Activated T-cell treated with anti-CD3 and anti-CD28 coated beads, Interleukin-2, amount 50 U/mL, for 72 hours (primary cell): ENCODE data around the gene STK32C. TPM values are rescaled to one million over a fixed set of nuclear protein-coding genes. Genes with fewer than 3 reads are reported as not detected.

Experiments used
- ATAC-seq, 2 donors: fragments of 150-1000 bp; cut with Tn5 transposase; replicated peaks in 1 of 2; 2 replicates each; pipeline ENCODE4 v1.10.0; 2021; ENCODE audit warnings: moderate library complexity in 2 of 2, mild to moderate bottlenecking in 1 of 2
- DNase-seq, 2 donors: peaks; one replicate each; pipeline ENCODE4 v3.0.0; 2021 to 2022; ENCODE audit warnings: mixed read lengths in 1 of 2
- H3K27ac Mint-ChIP-seq: one replicate; pipeline ENCODE4 v1.8.0; 2022; ENCODE audit warnings: mild to moderate bottlenecking, moderate library complexity, mixed read lengths
- H3K27me3 Mint-ChIP-seq: one replicate; pipeline ENCODE4 v1.8.0; 2022; ENCODE audit warnings: low read depth, mixed read lengths
- H3K36me3 Mint-ChIP-seq, 2 donors: one replicate each; pipeline ENCODE4 v1.8.0; 2022; ENCODE audit warnings: mixed read lengths in 2 of 2, mild to moderate bottlenecking in 1 of 2; ENCODE audit not compliant: insufficient read depth in 2 of 2
- H3K4me1 Mint-ChIP-seq: one replicate; pipeline ENCODE4 v1.8.0; 2022; ENCODE audit warnings: low read depth, mixed read lengths
- H3K4me3 Mint-ChIP-seq, 2 donors: one replicate each; pipeline ENCODE4 v1.8.0; 2022; ENCODE audit warnings: mild to moderate bottlenecking in 2 of 2, mixed read lengths in 2 of 2, moderate library complexity in 2 of 2
- H3K9me3 Mint-ChIP-seq, 2 donors: one replicate each; pipeline ENCODE4 v1.8.0; 2022; ENCODE audit warnings: mixed read lengths in 2 of 2
- total RNA-seq, 2 donors: library from RNA; stranded (reverse); gene quantifications; one replicate each; pipeline ENCODE4 v1.2.3, GENCODE V29; 2022

The STK32C gene
- total RNA-seq, 2 donors from 2014 or later = 17.2 to 22.7 TPM

- no peaks in the 10 kb centered on the region for H3K27me3 Mint-ChIP-seq
- H3K9me3 Mint-ChIP-seq = no peaks in the 10 kb centered on the region
- H3K4me1 Mint-ChIP-seq = no peaks in the 10 kb centered on the region
- H3K27ac Mint-ChIP-seq = no peak overlapping the region
- no peak for DNase-seq
- H3K4me3 Mint-ChIP-seq = no peak overlapping the region
- ATAC-seq = no peak
- no peaks in the 10 kb centered on the region for H3K36me3 Mint-ChIP-seq
These were observed 17.1 kb downstream of the STK32C start for GRCh38 chr10:132290631-132291030.

- Mint-ChIP-seq H3K9me3 (no peaks in the 10 kb centered on the region), H3K27ac (no peak overlapping the region), H3K4me1 (no peaks in the 10 kb centered on the region), H3K27me3 (no peaks in the 10 kb centered on the region), H3K4me3 (no peak overlapping the region), H3K36me3 (no peaks in the 10 kb centered on the region)
- no peak for DNase-seq
- ATAC-seq = no peak
These were observed 18.3 kb downstream of the STK32C start for GRCh38 chr10:132289439-132289838.

GRCh38 chr10:132283604-132284382 lies 24.0 kb downstream of the STK32C start:
- peaks cover 0 to 3% of the 10 kb centered on the region in 2 donors for H3K9me3 Mint-ChIP-seq
- no peaks in the 10 kb centered on the region for H3K27me3 Mint-ChIP-seq
- no peak overlapping the region for H3K4me3 Mint-ChIP-seq
- H3K4me1 Mint-ChIP-seq = peaks cover 6% of the 10 kb centered on the region
- DNase-seq (no peak), ATAC-seq (no peak)
- H3K27ac Mint-ChIP-seq = no peak overlapping the region
- peaks cover 0 to 1% of the 10 kb centered on the region in 2 donors for H3K36me3 Mint-ChIP-seq

- no peak overlapping the region for H3K27ac Mint-ChIP-seq
- H3K4me1 Mint-ChIP-seq = peaks cover 6% of the 10 kb centered on the region
- H3K27me3 Mint-ChIP-seq = no peaks in the 10 kb centered on the region
- ATAC-seq (no peak), DNase-seq (no peak)
- no peak overlapping the region for H3K4me3 Mint-ChIP-seq
- H3K36me3 Mint-ChIP-seq = peaks cover 0 to 1% of the 10 kb centered on the region in 2 donors
- H3K9me3 Mint-ChIP-seq = peaks cover 0 to 3% of the 10 kb centered on the region in 2 donors
These were observed 24.8 kb downstream of the STK32C start for GRCh38 chr10:132282667-132283603.

GRCh38 chr10:132281915-132282666 lies 25.7 kb downstream of the STK32C start:
- peaks cover 6% of the 10 kb centered on the region for H3K4me1 Mint-ChIP-seq
- peaks cover 0 to 3% of the 10 kb centered on the region in 2 donors for H3K9me3 Mint-ChIP-seq
- no peaks in the 10 kb centered on the region for H3K27me3 Mint-ChIP-seq

GRCh38 chr10:132280646-132281074 lies 27.1 kb downstream of the STK32C start:
- ATAC-seq (no peak), DNase-seq (no peak)
- H3K4me3 Mint-ChIP-seq = no peak overlapping the region
- no peak overlapping the region for H3K27ac Mint-ChIP-seq
- peaks cover 6% of the 10 kb centered on the region for H3K4me1 Mint-ChIP-seq
- H3K9me3 Mint-ChIP-seq = peaks cover 0 to 3% of the 10 kb centered on the region in 2 donors
- H3K27me3 Mint-ChIP-seq = no peaks in the 10 kb centered on the region
- H3K36me3 Mint-ChIP-seq = peaks cover 0 to 1% of the 10 kb centered on the region in 2 donors

More at GRCh38 chr10:132281915-132282666, 25.7 kb downstream of the STK32C start:
- ATAC-seq = no peak
- Mint-ChIP-seq H3K4me3 (no peak overlapping the region), H3K27ac (no peak overlapping the region), H3K36me3 (peaks cover 0 to 1% of the 10 kb centered on the region in 2 donors)
- DNase-seq = no peak

- ATAC-seq (no peak), DNase-seq (no peak)
- no peak overlapping the region for H3K27ac Mint-ChIP-seq
- H3K4me3 Mint-ChIP-seq = no peak overlapping the region
- H3K27me3 Mint-ChIP-seq = no peaks in the 10 kb centered on the region
- H3K9me3 Mint-ChIP-seq = peaks cover 0 to 3% of the 10 kb centered on the region in 2 donors
- peaks cover 6% of the 10 kb centered on the region for H3K4me1 Mint-ChIP-seq
- peaks cover 0 to 1% of the 10 kb centered on the region in 2 donors for H3K36me3 Mint-ChIP-seq
These were observed 27.7 kb downstream of the STK32C start for GRCh38 chr10:132279873-132280645.

GRCh38 chr10:132277311-132277741 lies 30.4 kb downstream of the STK32C start:
- H3K27ac Mint-ChIP-seq = no peak overlapping the region
- no peak for ATAC-seq
- DNase-seq = no peak
- no peaks in the 10 kb centered on the region for H3K27me3 Mint-ChIP-seq
- H3K4me1 Mint-ChIP-seq = peaks cover 6% of the 10 kb centered on the region
- H3K36me3 Mint-ChIP-seq = peaks cover 0 to 1% of the 10 kb centered on the region in 2 donors
- peaks cover 0 to 3% of the 10 kb centered on the region in 2 donors for H3K9me3 Mint-ChIP-seq
- no peak overlapping the region for H3K4me3 Mint-ChIP-seq

- H3K4me1 Mint-ChIP-seq = peaks cover 6% of the 10 kb centered on the region
- no peak overlapping the region for H3K4me3 Mint-ChIP-seq
- no peak overlapping the region for H3K27ac Mint-ChIP-seq
- peaks cover 0 to 3% of the 10 kb centered on the region in 2 donors for H3K9me3 Mint-ChIP-seq
- ATAC-seq (no peak), DNase-seq (no peak)
- peaks cover 0 to 1% of the 10 kb centered on the region in 2 donors for H3K36me3 Mint-ChIP-seq
- no peaks in the 10 kb centered on the region for H3K27me3 Mint-ChIP-seq
These were observed 31.0 kb downstream of the STK32C start for GRCh38 chr10:132276706-132277105.

- peaks cover 6% of the 10 kb centered on the region for H3K4me1 Mint-ChIP-seq
- H3K9me3 Mint-ChIP-seq = peaks cover 0 to 3% of the 10 kb centered on the region in 2 donors
- ATAC-seq (no peak), DNase-seq (no peak)
- H3K27ac Mint-ChIP-seq = no peak overlapping the region
- no peak overlapping the region for H3K4me3 Mint-ChIP-seq
- H3K27me3 Mint-ChIP-seq = no peaks in the 10 kb centered on the region
- peaks cover 0 to 1% of the 10 kb centered on the region in 2 donors for H3K36me3 Mint-ChIP-seq
These were observed 31.5 kb downstream of the STK32C start for GRCh38 chr10:132276179-132276675.

GRCh38 chr10:132275426-132276178 lies 32.1 kb downstream of the STK32C start:
- Mint-ChIP-seq H3K9me3 (no peaks in the 10 kb centered on the region), H3K27me3 (no peaks in the 10 kb centered on the region), H3K27ac (no peak overlapping the region), H3K4me3 (no peak overlapping the region), H3K36me3 (peaks cover 0 to under 1% of the 10 kb centered on the region in 2 donors), H3K4me1 (peaks cover 5% of the 10 kb centered on the region)
- DNase-seq (no peak), ATAC-seq (no peak)
